Upper lobe of left lung (tissue), 4 donors: ENCODE measurements around the gene TACSTD2.

Experiments used
- CTCF ChIP-seq, 6 experiments: fragments of 450-650 bp in 4 of 6; fragments of 200-600 bp in 2 of 6; sonication (generic) in 2 of 6; IDR thresholded peaks; one replicate each; pipeline ENCODE4 v1.5.1; 2016 to 2019; ENCODE audit warnings: antibody characterized with exemption in 6 of 6
- EP300 ChIP-seq, 4 donors: sonication (generic); formaldehyde crosslinking; IDR thresholded peaks; one replicate each; pipeline ENCODE4 v1.5.1; 2017; ENCODE audit warnings: antibody characterized with exemption in 4 of 4, control low read depth in 2 of 4
- POLR2A ChIP-seq, 4 donors: fragments of 450-650 bp; IDR thresholded peaks; one replicate each; pipeline ENCODE4 v1.5.1; 2016 to 2017; ENCODE audit warnings: antibody characterized with exemption in 4 of 4, mild to moderate bottlenecking in 2 of 4
- POLR2AphosphoS5 ChIP-seq, 2 donors: sonication (generic); formaldehyde crosslinking; IDR thresholded peaks; one replicate each; pipeline ENCODE4 v1.5.1; 2017; ENCODE audit warnings: antibody characterized with exemption in 2 of 2

GRCh38 chr1:58575551-58576324 lies 1.3 kb downstream of the TACSTD2 start:
- TF ChIP-seq POLR2A (IDR thresholded peaks at IDR 0.05) = no peak
- TF ChIP-seq CTCF (IDR thresholded peaks at IDR 0.05) = no peak
- TF ChIP-seq POLR2AphosphoS5 (IDR thresholded peaks at IDR 0.05) = no peak
- TF ChIP-seq EP300 (IDR thresholded peaks at IDR 0.05) = no peak
